ENCODE measurements around the gene CDKAL1.

Gene CDKAL1

GRCh38 chr6:20946022-20946421 lies 411.8 kb downstream of the CDKAL1 start:
- DNase-seq (ENCODE audit: low read depth, low spot score) = no peak
- WGBS (ENCODE audit: insufficient coverage, insufficient read length) = 100% methylated on average over 1 of the region's 1 CpG
- Histone ChIP-seq H3K27ac (ENCODE audit: low read length) (no peak overlapping the region), H3K36me3 (ENCODE audit: control insufficient read depth, insufficient read depth, low read length) (no peaks in the 10 kb centered on the region), H3K27me3 (ENCODE audit: control insufficient read depth, insufficient read depth, low read length) (no peaks in the 10 kb centered on the region), H3K9me3 (ENCODE audit: control insufficient read depth, insufficient read depth, low read length) (no peaks in the 10 kb centered on the region), H3K4me1 (ENCODE audit: control insufficient read depth, insufficient read depth, low read length) (no peaks in the 10 kb centered on the region), H3K4me3 (ENCODE audit: low read length) (no peak overlapping the region)

- Histone ChIP-seq H3K4me1 (ENCODE audit: control insufficient read depth, insufficient read depth, low read length) (no peaks in the 10 kb centered on the region), H3K27me3 (ENCODE audit: control insufficient read depth, insufficient read depth, low read length) (no peaks in the 10 kb centered on the region), H3K9me3 (ENCODE audit: control insufficient read depth, insufficient read depth, low read length) (no peaks in the 10 kb centered on the region), H3K27ac (ENCODE audit: low read length) (no peak overlapping the region), H3K36me3 (ENCODE audit: control insufficient read depth, insufficient read depth, low read length) (no peaks in the 10 kb centered on the region), H3K4me3 (ENCODE audit: low read length) (no peak overlapping the region)
- no CpG with 5 or more reads among the region's 2 CpGs for WGBS (ENCODE audit: insufficient coverage, insufficient read length)
- no peak for DNase-seq (ENCODE audit: low read depth, low spot score)
Observed at GRCh38 chr6:20946890-20947289, 412.6 kb downstream of the CDKAL1 start.

- H3K27ac ChIP-seq (ENCODE audit: low read length) = no peak overlapping the region
- no peaks in the 10 kb centered on the region for H3K36me3 ChIP-seq (ENCODE audit: control insufficient read depth, insufficient read depth, low read length)
- DNase-seq (ENCODE audit: low read depth, low spot score) = no peak
- no peaks in the 10 kb centered on the region for H3K27me3 ChIP-seq (ENCODE audit: control insufficient read depth, insufficient read depth, low read length)
- no peaks in the 10 kb centered on the region for H3K4me1 ChIP-seq (ENCODE audit: control insufficient read depth, insufficient read depth, low read length)
- H3K4me3 ChIP-seq (ENCODE audit: low read length) = no peak overlapping the region
- H3K9me3 ChIP-seq (ENCODE audit: control insufficient read depth, insufficient read depth, low read length) = no peaks in the 10 kb centered on the region
Observed at GRCh38 chr6:20947977-20948376, 413.7 kb downstream of the CDKAL1 start.

- DNase-seq (ENCODE audit: low read depth, low spot score) = no peak
Observed at GRCh38 chr6:20948556-20948955, 414.3 kb downstream of the CDKAL1 start.

GRCh38 chr6:20949138-20949537 lies 414.9 kb downstream of the CDKAL1 start:
- DNase-seq (ENCODE audit: low read depth, low spot score) = no peak
- H3K36me3 ChIP-seq (ENCODE audit: control insufficient read depth, insufficient read depth, low read length) = no peaks in the 10 kb centered on the region
- WGBS (ENCODE audit: insufficient coverage, insufficient read length) = no CpG with 5 or more reads among the region's 1 CpG

More at GRCh38 chr6:20948556-20948955, 414.3 kb downstream of the CDKAL1 start:
- Histone ChIP-seq H3K4me1 (ENCODE audit: control insufficient read depth, insufficient read depth, low read length) (no peaks in the 10 kb centered on the region), H3K36me3 (ENCODE audit: control insufficient read depth, insufficient read depth, low read length) (no peaks in the 10 kb centered on the region), H3K27me3 (ENCODE audit: control insufficient read depth, insufficient read depth, low read length) (no peaks in the 10 kb centered on the region), H3K4me3 (ENCODE audit: low read length) (no peak overlapping the region), H3K9me3 (ENCODE audit: control insufficient read depth, insufficient read depth, low read length) (no peaks in the 10 kb centered on the region), H3K27ac (ENCODE audit: low read length) (no peak overlapping the region)
- whole genome bisulfite sequencing (ENCODE audit: insufficient coverage, insufficient read length) = no CpG with 5 or more reads among the region's 2 CpGs

GRCh38 chr6:20952699-20953474 lies 418.6 kb downstream of the CDKAL1 start:
- WGBS (ENCODE audit: insufficient coverage, insufficient read length) = no CpG with 5 or more reads among the region's 5 CpGs
- no peak for DNase-seq (ENCODE audit: low read depth, low spot score)
- Histone ChIP-seq H3K4me3 (ENCODE audit: low read length) (no peak overlapping the region), H3K27me3 (ENCODE audit: control insufficient read depth, insufficient read depth, low read length) (no peaks in the 10 kb centered on the region), H3K4me1 (ENCODE audit: control insufficient read depth, insufficient read depth, low read length) (peaks cover 4% of the 10 kb centered on the region; the same call in 1 of the 2 replicates), H3K9me3 (ENCODE audit: control insufficient read depth, insufficient read depth, low read length) (no peaks in the 10 kb centered on the region), H3K36me3 (ENCODE audit: control insufficient read depth, insufficient read depth, low read length) (no peaks in the 10 kb centered on the region), H3K27ac (ENCODE audit: low read length) (no peak overlapping the region)

More at GRCh38 chr6:20949138-20949537, 414.9 kb downstream of the CDKAL1 start:
- Histone ChIP-seq H3K9me3 (ENCODE audit: control insufficient read depth, insufficient read depth, low read length) (no peaks in the 10 kb centered on the region), H3K4me3 (ENCODE audit: low read length) (no peak overlapping the region), H3K27me3 (ENCODE audit: control insufficient read depth, insufficient read depth, low read length) (no peaks in the 10 kb centered on the region), H3K27ac (ENCODE audit: low read length) (no peak overlapping the region), H3K4me1 (ENCODE audit: control insufficient read depth, insufficient read depth, low read length) (no peaks in the 10 kb centered on the region)

- Histone ChIP-seq H3K4me3 (ENCODE audit: low read length) (no peak overlapping the region), H3K4me1 (ENCODE audit: control insufficient read depth, insufficient read depth, low read length) (peaks cover 4% of the 10 kb centered on the region), H3K36me3 (ENCODE audit: control insufficient read depth, insufficient read depth, low read length) (no peaks in the 10 kb centered on the region), H3K27me3 (ENCODE audit: control insufficient read depth, insufficient read depth, low read length) (no peaks in the 10 kb centered on the region), H3K27ac (ENCODE audit: low read length) (no peak overlapping the region), H3K9me3 (ENCODE audit: control insufficient read depth, insufficient read depth, low read length) (no peaks in the 10 kb centered on the region)
- DNase-seq (ENCODE audit: low read depth, low spot score) = no peak
- no CpG with 5 or more reads among the region's 2 CpGs for WGBS (ENCODE audit: insufficient coverage, insufficient read length)
Observed at GRCh38 chr6:20954315-20954714, 420.1 kb downstream of the CDKAL1 start.

- Histone ChIP-seq H3K4me3 (ENCODE audit: low read length) (no peak overlapping the region), H3K36me3 (ENCODE audit: control insufficient read depth, insufficient read depth, low read length) (no peaks in the 10 kb centered on the region), H3K4me1 (ENCODE audit: control insufficient read depth, insufficient read depth, low read length) (peaks cover 4% of the 10 kb centered on the region), H3K27me3 (ENCODE audit: control insufficient read depth, insufficient read depth, low read length) (no peaks in the 10 kb centered on the region), H3K27ac (ENCODE audit: low read length) (no peak overlapping the region), H3K9me3 (ENCODE audit: control insufficient read depth, insufficient read depth, low read length) (no peaks in the 10 kb centered on the region)
- no peak for DNase-seq (ENCODE audit: low read depth, low spot score)
- no CpG with 5 or more reads among the region's 2 CpGs for WGBS (ENCODE audit: insufficient coverage, insufficient read length)
Observed at GRCh38 chr6:20955131-20955530, 420.9 kb downstream of the CDKAL1 start.

GRCh38 chr6:20955751-20956150 lies 421.5 kb downstream of the CDKAL1 start:
- H3K9me3 ChIP-seq (ENCODE audit: control insufficient read depth, insufficient read depth, low read length) = no peaks in the 10 kb centered on the region
- no peak overlapping the region for H3K27ac ChIP-seq (ENCODE audit: low read length)
- no peak for DNase-seq (ENCODE audit: low read depth, low spot score)
- H3K4me3 ChIP-seq (ENCODE audit: low read length) = no peak overlapping the region
- no peaks in the 10 kb centered on the region for H3K36me3 ChIP-seq (ENCODE audit: control insufficient read depth, insufficient read depth, low read length)
- H3K4me1 ChIP-seq (ENCODE audit: control insufficient read depth, insufficient read depth, low read length) = peaks cover 4% of the 10 kb centered on the region
- H3K27me3 ChIP-seq (ENCODE audit: control insufficient read depth, insufficient read depth, low read length) = no peaks in the 10 kb centered on the region
- WGBS (ENCODE audit: insufficient coverage, insufficient read length) = no CpG with 5 or more reads among the region's 4 CpGs

GRCh38 chr6:20960067-20960466 lies 425.8 kb downstream of the CDKAL1 start:
- no peak for DNase-seq (ENCODE audit: low read depth, low spot score)
- no CpG with 5 or more reads among the region's 5 CpGs for whole genome bisulfite sequencing (ENCODE audit: insufficient coverage, insufficient read length)
- Histone ChIP-seq H3K27me3 (ENCODE audit: control insufficient read depth, insufficient read depth, low read length) (no peaks in the 10 kb centered on the region), H3K36me3 (ENCODE audit: control insufficient read depth, insufficient read depth, low read length) (no peaks in the 10 kb centered on the region), H3K4me3 (ENCODE audit: low read length) (no peak overlapping the region), H3K4me1 (ENCODE audit: control insufficient read depth, insufficient read depth, low read length) (peaks cover 2% of the 10 kb centered on the region), H3K27ac (ENCODE audit: low read length) (no peak overlapping the region), H3K9me3 (ENCODE audit: control insufficient read depth, insufficient read depth, low read length) (no peaks in the 10 kb centered on the region)

GRCh38 chr6:20965276-20965675 lies 431.0 kb downstream of the CDKAL1 start:
- no peaks in the 10 kb centered on the region for H3K27me3 ChIP-seq (ENCODE audit: control insufficient read depth, insufficient read depth, low read length)
- no peak overlapping the region for H3K27ac ChIP-seq (ENCODE audit: low read length)
- H3K36me3 ChIP-seq (ENCODE audit: control insufficient read depth, insufficient read depth, low read length) = no peaks in the 10 kb centered on the region
- no peak for DNase-seq (ENCODE audit: low read depth, low spot score)
- WGBS (ENCODE audit: insufficient coverage, insufficient read length) = 100% methylated on average over 1 of the region's 2 CpGs
- no peaks in the 10 kb centered on the region for H3K9me3 ChIP-seq (ENCODE audit: control insufficient read depth, insufficient read depth, low read length)
- H3K4me3 ChIP-seq (ENCODE audit: low read length) = no peak overlapping the region
- no peaks in the 10 kb centered on the region for H3K4me1 ChIP-seq (ENCODE audit: control insufficient read depth, insufficient read depth, low read length)

Data from iPS DF 6.9 (cell line).